GM10847 (cell line): Measurements from ENCODE around the gene TRDN.

Experiments used
- POLR2A ChIP-seq: IDR thresholded peaks from 2 replicates; pipeline ENCODE4 v1.6.1; 2011; ENCODE audit not compliant: insufficient read length; ENCODE audit errors: extremely low read depth

The TRDN gene

GRCh38 chr6:123223461-123223860 lies 413.3 kb downstream of the TRDN start:
- TF ChIP-seq POLR2A, result no peak

DNA sequence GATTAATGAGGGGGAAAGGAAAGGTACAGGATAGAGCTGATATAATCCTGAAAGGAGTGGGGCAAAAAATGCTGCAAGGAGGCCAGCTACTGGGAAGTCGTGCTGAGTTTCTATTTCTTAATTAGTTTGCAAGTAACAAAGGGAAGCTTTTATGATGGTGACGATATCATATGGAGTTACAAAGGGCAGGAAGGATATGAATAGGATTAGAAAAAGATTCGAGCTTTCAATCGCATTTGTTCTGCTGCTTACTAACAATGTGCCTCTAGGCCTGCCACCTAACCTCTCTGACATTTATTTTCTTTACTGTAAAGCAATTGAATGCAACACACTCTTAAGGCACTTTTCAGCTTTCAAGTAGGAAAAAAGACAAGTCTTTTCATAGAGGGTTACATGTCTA lies 421.5 kb downstream of the TRDN start:
- no peak for TF ChIP-seq POLR2A

- TF ChIP-seq POLR2A, result no peak
Observed at GRCh38 chr6:123214433-123214832, 422.3 kb downstream of the TRDN start.

GRCh38 chr6:123213921-123214320 lies 422.8 kb downstream of the TRDN start:
- no peak for TF ChIP-seq POLR2A

- TF ChIP-seq POLR2A, result no peak
Observed at GRCh38 chr6:123211777-123212545, 424.8 kb downstream of the TRDN start.

DNA sequence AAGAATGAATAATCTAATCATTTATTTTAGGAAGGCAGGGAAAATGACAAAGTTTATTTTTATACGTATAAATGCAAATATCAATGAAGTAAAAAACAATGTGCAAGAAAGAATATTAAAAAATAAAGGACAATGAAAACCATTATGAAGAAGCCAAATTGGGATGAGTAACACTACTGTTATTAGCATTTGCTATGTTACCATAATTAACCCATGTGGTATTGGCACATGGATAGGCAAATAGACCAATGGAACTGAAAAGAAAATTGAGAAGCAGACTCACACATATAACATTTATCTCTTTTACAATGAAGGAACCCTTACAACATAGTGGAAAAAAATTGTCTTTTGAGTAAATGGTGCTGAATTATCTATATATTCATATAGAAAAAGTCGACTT lies 426.1 kb downstream of the TRDN start:
- TF ChIP-seq POLR2A, result no peak

DNA sequence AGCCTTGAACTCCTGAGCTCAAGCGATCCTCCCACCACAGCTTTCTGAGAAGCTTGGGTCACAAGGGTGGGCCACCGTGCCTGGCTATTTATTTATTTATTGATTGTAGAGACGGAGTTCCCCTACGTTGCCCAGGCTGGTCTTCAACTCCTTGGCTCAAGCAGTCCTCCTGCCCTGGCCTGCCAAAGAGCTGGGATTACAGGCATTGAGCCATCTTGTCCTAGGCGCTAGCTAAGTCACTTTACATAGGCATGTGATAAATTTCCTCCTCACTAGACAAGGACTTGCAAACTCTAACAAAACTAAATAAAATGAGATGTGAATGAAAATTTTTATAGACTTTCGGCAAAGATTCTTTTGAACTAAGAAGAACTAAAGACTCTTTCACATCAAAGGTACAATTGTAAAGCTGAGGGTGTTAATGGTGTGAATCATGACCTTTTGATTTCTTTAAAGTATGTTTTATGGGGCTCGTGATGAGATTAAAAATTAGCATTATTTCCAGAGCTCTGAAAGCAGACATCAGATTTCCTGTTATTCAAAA lies 428.7 kb downstream of the TRDN start:
- TF ChIP-seq POLR2A, result no peak

- TF ChIP-seq POLR2A, result no peak
Observed at GRCh38 chr6:123203928-123204327, 432.8 kb downstream of the TRDN start.

GRCh38 chr6:123201869-123202372 lies 434.8 kb downstream of the TRDN start:
- TF ChIP-seq POLR2A, result no peak

DNA sequence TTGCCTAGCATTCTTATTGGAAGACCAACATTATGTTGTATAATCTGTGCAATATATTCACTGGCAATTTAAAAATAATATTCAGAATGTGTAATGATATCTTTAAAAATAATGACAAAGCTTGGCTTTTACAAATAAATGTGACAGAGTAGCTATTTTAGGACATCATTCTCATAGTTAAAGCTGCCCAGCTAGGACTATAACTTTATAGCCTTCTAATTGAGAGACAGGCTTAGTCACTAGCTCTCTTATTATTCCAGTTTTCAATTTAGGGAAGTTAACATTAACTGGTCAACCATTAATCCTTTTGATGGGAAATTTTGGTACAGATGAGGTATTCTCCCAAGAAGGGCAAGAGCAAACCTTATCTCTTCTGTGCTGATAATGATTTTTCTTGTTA lies 443.5 kb downstream of the TRDN start:
- TF ChIP-seq POLR2A, result no peak

DNA sequence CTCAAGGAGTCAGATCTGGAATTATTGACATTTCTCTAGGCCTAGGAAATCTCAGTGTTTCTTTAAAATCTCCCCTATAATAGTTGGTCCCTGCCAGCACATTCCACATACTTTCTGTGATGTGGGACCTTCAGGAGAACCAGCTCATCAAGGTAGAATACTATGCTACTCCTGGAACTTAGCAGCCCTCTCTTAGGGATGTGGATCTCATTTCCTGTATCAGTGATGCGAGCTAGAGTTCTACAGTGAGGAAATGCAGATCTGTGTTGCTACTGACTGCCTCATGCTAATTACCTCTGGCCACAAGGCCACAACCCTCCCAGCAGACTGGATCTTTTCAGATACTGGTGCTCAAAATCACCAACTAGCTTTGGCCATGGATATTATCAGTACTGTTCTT lies 446.9 kb downstream of the TRDN start:
- no peak for TF ChIP-seq POLR2A

DNA sequence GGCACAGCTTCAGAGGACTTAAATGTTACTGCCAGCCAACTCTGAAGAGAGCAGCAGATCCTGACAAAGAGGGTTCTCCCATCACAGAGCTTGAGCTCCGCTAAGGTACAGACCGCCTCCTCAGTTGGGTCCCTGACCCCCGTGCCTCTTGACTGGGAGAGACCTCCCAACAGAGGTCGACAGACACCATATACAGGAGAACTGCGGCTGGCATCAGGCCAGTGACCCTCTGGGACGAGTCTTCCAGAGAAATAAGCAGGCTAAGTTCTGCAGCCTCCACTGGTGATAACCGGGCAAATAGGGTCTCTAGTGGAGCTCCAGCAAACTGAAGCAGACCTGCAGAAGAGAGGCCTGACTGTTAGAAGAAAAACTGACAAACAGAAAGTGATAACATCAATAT lies 453.8 kb downstream of the TRDN start:
- no peak for TF ChIP-seq POLR2A

DNA sequence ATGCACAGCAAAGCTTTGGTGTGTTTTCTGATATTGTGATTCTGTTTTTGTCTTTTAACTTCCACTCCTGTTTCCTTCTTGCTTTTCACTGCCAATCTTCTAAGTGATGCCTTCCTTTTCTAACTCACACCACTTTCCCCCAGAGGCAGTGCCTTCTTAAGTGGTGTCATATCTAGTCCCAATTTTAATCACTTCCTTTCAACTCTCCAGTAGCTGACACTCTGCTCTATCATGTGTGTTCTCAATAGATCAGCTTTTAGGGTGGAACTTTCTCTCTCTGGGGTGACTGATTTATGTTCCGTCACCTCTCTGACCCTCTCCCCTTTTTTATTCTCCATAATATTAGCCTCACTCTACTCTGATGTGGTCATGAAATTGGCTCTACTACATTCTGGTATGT lies 460.0 kb downstream of the TRDN start:
- no peak for TF ChIP-seq POLR2A

- TF ChIP-seq POLR2A, result no peak
Observed at GRCh38 chr6:123171341-123172115, 465.2 kb downstream of the TRDN start.

DNA sequence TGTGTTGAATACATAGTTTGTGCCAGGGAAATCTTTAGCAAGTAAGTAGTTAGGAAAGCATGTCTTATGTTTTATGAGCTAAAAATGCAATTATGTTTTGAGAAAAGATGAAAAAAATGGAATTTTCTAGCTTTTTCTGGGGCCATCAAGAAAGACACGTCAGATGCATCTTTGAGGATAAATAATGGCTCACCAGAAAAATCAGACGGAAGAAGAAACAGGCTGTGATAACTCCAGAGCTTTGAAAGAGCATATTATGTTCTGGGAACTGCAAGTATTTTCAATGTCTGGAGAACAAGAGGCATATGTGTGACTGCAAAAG lies 467.0 kb downstream of the TRDN start:
- no peak for TF ChIP-seq POLR2A
